HG02763 (cell line): ENCODE data around the gene TUBB8.
"Not testable (repeated sequence)": the region's sequence is repeated elsewhere in the genome, so short reads cannot be mapped to it uniquely, and the experiment has no call there.

Source experiments
- ATAC-seq: cut with Tn5 transposase; IDR thresholded peaks from one replicate; pipeline ENCODE4 v1.9.1; 2021; ENCODE audit warnings: mild to moderate bottlenecking, moderate library complexity; ENCODE audit not compliant: unreplicated experiment

TUBB8 gene

DNA sequence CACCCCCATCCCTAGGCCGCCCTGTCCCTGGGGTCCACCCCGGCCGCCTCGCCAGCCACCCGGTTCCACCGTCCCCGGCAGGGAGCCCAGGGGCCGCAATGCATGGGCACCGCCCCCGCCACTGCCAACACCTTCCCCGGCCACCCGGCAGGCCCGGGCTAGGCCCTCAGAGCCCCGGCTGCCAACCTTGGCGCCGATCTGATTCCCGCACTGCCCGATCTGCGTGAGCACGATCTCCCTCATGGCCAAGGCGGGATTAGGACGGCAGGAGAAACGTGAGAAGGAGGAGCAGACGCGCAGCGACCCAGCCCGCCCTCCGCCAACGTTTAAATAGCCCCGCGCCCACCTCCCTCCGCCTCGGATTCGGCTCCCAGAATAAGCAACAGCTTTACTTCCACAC, at the start of gene TUBB8:
Gene TUBB8 (minus strand): TSS at position 301 of the 400 bp plus-strand sequence. CDS start 58 bp downstream, at position 243.
- no peak for ATAC-seq

DNA sequence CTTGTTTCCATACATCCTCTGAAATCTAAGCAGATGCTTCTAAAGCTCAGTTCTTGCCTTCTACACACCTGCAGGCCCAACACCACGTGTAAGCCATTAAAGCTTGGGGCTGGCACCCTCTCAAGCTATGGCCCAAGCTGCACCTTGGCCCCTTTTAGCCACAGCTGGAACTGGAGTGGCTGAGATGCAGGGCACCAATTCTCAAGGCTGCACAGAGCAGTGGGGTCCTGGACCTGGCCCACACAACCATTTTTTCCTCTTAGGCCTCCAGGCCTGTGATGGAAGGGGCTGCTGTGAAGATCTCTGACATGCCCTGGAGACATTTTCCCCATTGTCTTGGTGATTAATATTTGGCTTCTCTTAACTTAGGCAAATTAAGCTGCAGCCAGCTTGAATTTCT, 47.4 kb upstream of the TUBB8 start:
- ATAC-seq = no peak

DNA sequence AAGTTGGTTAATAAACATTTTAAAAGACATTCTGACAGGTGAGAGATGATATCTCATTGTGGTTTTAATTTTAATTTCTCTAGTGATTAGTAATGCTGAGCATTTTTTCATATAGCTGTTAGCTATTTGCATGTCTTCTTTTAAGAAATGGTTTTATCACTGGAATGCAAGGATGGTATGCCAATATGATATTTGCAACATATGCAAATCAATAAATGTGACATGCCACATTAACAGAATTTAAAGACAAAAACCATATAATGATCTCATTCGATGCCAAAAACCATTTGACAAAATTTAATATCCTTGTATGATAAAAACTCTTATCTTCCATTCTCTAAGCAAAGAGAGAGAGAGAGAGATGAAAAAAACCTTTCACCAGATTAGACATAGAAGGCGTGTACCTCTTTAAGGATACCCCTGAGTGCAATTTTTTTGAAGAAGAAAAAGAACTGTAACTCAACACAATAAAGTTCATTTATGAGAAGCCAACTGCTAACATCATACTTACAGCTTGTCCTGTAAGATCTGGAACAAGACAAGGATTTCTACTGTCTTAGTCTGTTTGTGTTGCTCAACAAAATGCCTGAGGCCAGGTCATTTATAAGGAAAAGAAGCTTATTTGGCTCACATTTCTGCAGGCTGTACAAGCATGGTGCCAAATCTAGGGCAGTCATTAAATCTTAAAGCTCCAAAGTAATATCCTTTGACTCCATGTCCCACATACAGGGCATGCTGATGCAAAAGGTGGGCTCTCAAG, 46.4 kb upstream of the TUBB8 start:
- ATAC-seq = no peak

DNA sequence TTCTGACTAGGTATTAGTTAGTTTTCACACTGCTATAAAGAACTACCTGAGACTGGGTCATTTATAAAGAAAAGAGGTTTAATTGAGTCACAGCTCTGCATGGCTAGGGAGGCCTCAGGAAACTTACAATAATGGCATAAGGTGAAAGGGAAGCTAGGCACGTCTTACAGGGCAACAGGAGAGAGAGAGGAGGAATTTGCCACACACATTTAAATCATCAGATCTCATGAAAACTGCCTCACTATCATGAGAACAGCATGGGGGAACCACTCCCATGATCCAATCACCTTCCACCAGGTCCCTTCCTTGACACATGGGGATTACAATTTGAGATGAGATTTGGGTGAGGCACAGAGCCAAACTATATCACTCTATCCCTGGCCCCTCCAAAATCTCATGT, 45.5 kb upstream of the TUBB8 start:
- ATAC-seq = no peak

DNA sequence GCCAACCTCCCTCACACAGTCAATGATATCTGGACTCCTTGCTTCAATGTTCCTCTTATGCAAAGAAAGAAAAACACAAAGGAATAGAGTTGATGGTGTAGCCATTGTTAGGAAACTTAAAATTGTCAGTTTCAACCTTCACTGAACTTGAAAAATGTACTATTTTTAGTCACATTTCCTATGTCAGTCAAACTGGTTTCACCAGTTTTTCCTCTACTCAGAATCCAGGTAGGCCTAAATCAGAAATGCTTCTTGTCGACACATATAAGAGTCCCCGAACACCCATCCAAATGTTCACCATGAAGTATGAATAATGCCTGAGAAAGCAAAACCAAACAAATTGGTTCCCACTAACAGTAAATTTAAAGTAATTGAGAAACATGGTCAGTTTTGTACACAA, 43.8 kb upstream of the TUBB8 start:
- ATAC-seq = no peak

DNA sequence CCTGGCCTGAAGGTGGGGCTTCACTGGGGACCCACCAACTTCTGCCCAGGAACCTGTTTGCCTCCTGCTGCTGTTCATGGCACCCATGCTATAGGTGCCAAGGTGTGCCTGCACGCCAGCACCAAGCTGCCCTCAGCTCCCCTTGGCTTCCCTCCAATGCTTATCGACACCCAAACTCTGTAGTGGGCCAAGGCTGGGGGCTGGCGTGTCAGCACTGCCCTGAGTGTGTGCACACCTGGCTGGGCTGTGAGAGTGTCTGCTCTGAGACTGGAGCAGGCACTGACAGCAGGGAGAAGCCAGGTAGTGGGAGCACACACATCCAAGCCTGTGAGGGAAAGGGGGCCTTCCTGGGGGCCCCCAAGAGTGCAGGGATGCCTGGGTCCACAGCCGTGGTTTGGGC, 43.1 kb upstream of the TUBB8 start:
- ATAC-seq = no peak

DNA sequence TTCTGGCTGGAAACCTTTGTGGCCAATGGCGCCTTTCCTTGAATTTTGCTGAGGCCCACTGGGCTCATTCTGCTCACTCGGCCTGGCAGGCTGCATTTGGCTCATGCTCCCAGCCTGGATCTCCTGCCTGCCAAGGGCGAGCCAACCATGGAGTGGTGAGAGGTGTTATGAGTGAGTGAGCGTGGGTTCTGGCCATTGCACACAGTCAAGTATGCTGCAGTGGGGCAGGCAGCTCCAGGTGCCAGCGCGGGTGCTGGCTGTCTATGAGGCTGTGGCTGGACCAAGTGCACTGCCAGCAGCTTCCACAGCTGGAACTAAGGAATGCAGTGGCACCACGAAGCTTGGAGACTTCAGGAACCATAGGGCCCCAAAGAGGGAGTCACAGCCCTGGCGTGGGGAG, 42.2 kb upstream of the TUBB8 start:
- ATAC-seq = no peak

DNA sequence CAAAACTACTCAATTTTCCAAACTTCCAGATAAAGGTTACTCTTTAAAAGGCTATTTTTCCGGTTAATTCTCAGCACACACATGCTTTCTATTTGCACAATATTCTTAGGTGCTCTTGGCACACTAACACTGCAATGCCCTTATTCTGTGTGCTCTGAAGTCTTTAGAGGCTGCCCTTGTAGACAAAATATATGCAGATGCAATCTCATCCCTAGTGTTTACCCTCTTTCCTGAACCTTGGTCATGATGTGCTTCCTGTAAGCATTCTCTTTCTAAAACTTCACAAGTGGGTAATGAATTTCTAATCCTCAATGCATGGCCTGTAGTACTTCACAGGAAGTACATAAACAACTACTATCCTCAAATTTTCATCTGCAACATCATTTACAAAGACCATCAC, 41.1 kb upstream of the TUBB8 start:
- ATAC-seq = no peak

DNA sequence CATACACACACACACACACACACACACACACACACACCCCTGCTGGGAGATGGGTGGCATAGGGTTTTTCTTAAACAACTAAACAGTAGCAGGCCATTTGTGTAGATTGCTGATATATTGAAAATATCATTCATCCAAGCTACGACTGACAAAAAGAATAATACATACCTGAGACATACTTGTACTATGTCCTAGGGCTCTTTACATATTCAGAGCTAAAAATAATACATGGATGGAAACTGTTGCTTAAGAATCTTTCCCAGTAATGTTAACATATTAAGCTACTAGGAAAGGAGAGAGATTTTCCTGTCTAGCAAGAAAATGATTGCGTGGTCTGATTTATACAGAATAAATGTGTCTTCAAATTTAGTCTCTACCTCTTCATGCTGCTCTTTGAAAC, 40.2 kb upstream of the TUBB8 start:
- ATAC-seq = no peak

DNA sequence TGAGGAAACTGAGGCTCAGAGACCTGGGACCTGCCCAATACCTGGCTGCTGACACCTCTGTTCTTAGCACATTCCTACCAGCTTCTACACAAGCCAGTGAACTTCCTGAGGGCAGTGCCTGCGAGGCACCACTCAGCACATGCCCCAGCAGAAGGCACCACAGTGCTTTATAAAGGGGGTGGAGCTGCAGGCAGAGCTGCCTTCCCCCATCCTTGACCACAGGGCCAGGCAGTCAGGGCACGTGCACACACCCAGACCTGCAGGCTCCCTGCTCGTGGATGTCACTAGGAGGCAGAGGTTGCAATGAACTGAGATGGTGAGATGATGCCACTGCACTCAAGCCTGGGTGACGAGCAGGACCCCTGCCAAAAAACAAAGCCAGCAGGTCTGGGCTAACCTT, 39.2 kb upstream of the TUBB8 start:
- no peak for ATAC-seq

DNA sequence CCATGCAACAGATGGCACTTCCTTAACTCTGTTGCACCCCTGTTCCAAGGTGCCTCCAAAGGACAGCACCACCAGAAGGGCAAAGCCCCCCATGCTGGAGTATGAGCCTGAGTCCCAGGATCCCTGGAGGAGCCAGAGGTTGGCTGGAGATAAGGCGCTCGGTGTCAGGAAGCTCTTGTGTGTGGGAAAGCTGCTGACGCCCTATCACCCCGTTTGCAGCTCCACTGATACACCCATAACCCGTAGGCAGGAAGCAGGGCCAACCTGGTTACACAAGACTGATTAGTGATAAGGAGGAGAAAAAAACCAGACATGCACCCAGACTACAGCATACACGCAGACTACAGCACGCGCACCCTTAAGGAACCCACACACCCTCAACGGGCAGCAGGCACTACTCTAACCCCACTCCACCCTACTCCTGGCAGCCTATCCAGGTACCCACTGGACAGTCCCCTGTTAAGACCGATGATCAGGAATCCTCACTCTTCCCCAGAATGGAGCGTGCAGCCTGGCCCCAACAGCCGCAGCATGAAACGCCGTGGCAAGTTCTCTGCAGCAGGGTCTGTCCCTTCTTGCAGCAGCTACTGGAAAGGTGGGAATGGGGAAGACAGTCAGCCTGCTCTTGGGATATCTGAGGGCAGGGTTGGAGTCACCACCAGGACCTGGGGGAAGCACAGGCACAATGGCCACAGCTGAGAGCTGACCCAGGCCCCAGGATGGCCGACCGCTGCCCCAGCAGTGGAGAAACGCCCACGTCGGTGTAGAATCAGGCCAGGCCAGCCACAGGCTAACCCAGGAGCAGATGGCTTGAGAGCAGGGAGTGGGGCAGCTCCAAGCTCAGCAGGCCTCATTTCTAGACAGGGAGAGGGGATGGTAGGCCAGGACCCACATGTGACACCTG, 38.3 kb upstream of the TUBB8 start:
- no peak for ATAC-seq

DNA sequence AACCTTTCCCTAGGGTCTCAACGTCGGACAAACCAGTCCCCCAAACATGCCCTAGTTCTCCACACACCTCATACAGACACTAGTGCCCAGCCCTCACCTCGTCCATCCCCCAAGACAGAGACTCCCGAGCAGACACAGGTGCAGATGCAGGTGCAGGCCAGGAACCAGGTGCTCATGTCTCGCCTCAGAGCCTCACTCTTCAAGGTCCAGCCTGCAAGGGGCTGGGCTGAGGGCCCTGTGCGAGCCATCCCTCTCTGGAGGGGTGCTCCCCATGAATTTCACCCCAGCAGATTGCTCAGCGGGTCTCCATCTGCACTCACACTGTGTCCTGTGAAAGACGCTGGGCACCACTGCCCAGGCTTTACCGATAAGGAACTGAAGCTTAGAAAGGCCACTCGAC, 36.9 kb upstream of the TUBB8 start:
- ATAC-seq = no peak

DNA sequence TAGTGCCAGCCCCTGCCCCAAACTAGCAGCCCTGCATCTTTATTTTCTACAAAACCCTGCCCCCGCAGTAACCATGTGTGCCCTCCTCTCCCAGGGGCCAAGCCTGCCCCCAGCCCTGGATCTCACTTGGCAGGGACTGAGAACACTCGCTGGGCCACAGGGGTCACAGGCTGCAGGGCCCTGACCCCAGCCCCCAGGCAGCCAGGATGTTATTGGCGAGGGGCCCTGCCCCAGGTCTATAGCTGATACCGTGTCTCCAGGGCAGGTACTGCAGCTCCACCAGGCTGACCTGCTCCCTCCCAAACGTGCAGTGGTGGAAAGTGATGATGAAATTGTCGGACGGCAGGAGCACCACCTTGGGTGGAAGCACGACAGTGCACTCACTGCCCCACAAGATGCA, 35.9 kb upstream of the TUBB8 start:
- no peak for ATAC-seq

DNA sequence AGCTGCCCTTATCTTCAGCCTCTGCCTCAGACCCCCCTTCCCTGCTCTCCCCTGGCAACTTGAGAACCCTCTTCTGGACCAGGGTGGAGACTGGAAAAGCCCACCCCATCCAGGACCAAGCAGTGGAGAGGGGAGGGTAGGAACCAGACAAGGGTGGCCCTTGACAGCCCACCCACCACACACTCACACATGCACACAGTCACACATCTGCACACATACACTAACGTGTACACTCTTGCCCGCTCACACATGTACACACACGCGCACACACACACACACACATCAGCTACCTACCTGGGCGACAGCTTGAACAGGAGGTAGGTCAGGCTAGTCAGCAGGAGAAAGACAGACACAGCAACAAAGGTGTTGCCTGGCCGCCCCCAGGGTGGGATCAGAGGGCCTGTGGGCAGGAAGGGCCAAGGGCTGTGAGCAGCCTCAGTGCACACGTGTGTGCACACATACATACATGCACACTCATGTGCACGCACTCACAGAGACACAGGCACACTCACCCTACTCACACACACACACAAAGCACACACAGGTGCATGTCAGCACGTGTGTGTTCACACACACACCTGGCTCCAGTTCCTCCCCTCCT, 34.9 kb upstream of the TUBB8 start:
- ATAC-seq = no peak

DNA sequence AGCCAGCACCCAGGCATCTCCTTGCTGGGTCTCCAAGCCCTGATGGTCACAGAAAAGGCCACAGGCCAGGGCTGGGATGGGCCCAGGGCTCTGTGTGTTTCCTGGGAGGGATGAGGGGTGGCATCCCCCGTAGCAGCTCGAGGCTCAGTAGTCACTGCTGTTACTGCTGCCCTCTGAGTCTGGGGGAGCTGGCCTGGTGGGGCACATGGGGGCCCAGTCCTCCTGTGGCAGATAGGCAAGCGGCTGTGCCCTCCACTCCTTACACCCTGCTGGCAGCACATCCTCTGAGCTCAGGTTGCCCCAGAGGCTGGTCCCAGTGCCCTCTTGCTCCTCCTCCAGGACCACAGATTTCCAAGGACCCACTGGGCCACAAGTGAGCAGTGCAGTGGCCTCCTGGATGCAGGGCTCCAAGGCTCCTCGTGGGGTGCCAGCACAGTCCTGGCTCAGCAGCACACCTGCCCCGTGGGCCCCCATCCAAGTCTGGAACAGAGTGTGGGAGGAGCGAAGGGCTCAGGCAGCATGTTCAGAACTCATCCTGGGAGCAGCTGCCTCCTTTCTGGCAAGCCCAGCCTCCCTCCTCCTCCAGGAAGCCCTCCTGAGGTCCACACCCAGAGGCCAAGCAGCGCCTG, 31.5 kb upstream of the TUBB8 start:
- ATAC-seq = no peak

DNA sequence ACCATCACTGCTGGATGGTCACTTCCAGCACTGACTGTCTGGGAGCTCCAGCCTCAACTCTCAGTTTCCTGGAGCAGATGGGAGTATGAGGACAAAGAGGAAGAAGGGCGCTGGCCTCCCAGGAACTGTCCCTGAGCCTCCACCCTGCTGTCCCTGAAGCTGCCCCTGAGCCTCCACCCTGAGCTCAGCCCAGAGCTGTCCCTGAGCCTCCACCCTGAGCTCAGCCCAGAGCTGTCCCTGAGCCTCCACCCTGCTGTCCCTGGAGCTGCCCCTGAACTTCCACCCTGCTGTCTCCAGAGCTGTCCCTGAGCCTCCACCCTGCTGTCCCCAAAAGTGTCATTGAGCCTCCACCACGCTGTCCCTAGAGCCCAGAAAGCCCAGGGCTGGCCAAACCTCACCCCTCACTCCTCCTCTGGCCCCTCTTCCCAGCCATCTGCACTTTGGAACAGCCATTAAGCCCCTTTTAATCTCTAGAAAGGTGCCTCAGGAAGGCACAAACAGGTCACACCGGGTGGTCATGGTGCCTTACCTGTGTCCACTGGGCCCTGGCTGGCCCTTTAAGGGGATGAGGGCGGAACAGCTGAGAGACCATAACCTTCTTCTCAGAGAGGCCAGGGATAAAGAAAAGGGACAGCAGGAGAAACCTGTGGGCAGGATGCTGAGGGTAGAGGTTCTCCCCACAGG, 30.6 kb upstream of the TUBB8 start:
- no peak for ATAC-seq

DNA sequence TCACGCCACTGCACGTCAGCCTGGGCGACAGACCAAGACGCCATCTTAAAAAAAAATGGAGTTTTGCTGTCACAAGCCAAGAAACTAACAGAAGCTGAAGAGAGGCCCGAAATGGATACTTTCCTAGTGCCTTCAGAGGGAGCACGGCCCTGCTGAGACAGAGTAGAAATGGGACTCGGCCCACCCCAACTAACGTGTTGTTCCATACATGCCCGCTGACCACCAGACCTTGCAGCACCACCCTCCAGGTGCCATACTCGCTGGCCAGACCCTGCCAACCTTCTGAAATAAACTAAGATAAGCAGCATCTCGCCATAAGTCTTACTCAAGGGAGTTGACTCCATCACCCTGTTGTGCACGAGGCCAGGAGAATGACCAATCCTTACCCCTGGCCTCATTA, 29.5 kb upstream of the TUBB8 start:
- no peak for ATAC-seq

DNA sequence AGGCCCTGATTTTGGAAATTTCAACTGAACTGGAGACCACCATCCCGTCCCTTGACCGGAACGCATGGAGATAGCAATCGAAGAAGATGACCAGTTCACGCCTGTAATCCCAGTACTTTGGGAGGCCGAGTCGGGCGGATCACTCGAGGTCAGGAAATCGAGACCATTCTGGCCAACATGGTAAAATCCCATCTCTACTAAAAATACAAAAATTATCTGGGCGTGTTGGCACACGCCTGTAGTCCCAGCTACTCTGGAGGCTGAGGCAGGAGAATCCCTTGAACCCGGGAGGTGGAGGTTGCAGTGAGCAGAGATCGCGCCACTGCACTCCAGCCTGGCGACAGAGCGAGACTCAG, 25.1 kb upstream of the TUBB8 start:
- ATAC-seq = not testable (repeated sequence)

DNA sequence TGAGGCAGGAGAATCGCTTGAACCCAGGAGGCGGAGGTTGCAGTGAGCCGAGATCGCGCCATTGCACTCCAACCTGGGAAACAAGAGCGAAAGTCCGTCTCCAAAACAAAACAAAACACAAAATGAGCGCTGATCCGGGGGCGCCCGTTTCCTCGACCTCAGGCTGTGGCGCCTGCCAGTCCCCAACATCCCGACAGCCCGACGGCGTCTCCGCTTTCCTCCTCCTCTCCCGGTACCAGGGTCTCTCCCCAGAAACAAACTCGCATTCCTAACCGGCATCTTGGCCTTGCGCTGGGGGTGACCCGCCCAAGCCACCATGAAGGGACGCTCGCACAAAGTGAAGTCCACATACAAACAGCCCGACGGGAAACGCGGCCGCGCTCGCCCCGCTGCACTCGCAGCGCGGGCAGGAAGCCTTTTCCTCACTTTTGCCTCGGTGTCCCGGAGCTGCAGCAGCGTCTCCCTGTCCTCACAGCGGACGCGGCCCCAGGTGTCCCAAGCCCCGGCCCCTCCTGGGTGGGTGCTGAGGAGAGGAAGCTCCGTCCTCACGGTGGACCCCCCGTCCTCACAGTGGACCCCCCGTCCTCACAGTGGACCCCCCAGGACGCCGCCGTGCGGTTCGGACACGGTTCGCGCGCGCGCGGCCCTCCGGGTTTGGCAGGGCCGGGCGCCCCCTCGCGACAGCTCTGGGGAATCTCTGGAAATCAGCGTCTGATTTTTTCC, 24.6 kb upstream of the TUBB8 start:
- not testable (repeated sequence) for ATAC-seq

DNA sequence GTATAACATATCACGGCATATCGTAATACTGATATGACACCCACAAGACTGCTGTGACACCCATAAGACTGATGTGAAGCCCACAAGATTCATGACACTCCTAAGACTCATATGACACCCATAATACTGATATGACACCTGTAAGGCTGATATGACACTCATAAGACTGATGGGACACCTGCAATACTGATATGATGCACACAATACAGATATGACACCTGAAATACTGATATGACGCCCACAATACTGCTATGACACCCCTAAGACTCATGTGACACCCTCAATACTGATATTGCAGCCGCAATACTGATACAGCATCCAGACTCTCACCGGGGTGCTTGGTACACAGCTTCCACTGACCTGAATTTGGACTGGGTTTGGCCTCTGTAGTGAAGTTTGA, 19.1 kb upstream of the TUBB8 start:
- not testable (repeated sequence) for ATAC-seq
